Nephron (organoid): ENCODE data around the gene FAM83D.

ENCODE experiments used
- H3K27ac Mint-ChIP-seq, 3 experiments: 2 replicates each; pipeline ENCODE4 v1.8.0; 2020; ENCODE audit warnings: mixed read lengths in 3 of 3, mild to moderate bottlenecking in 2 of 3, moderate library complexity in 1 of 3
- H3K27me3 Mint-ChIP-seq: 2 replicates; pipeline ENCODE4 v1.8.0; 2021; ENCODE audit warnings: low read depth, mild to moderate bottlenecking, moderate library complexity, mixed read lengths
- H3K36me3 Mint-ChIP-seq: 2 replicates; pipeline ENCODE4 v1.8.0; 2020; ENCODE audit warnings: low read depth, mixed read lengths
- H3K4me1 Mint-ChIP-seq: 2 replicates; pipeline ENCODE4 v1.8.0; 2020; ENCODE audit warnings: mixed read lengths
- H3K4me3 Mint-ChIP-seq, 3 experiments: 2 replicates each; pipeline ENCODE4 v1.8.0; 2020; ENCODE audit warnings: mild to moderate bottlenecking in 3 of 3, mixed read lengths in 3 of 3, moderate library complexity in 2 of 3
- H3K9me3 Mint-ChIP-seq: 2 replicates; pipeline ENCODE4 v1.8.0; 2020; ENCODE audit warnings: mixed read lengths
- CTCF ChIP-seq, 3 experiments: fragments of 200-600 bp; sonication (generic); IDR thresholded peaks; one replicate each; pipeline ENCODE4 v1.5.0; 2021; ENCODE audit warnings: antibody characterized with exemption in 3 of 3; ENCODE audit not compliant: unreplicated experiment in 3 of 3

Gene FAM83D

GRCh38 chr20:38940644-38941043, 14.4 kb downstream of the FAM83D start:
- Mint-ChIP-seq H3K4me1 (no peaks in the 10 kb centered on the region), H3K4me3 (no peak overlapping the region), H3K36me3 (peaks cover 36% of the 10 kb centered on the region), H3K9me3 (no peaks in the 10 kb centered on the region), H3K27me3 (no peaks in the 10 kb centered on the region), H3K27ac (no peak overlapping the region)
- TF ChIP-seq CTCF (IDR thresholded peaks at IDR 0.05; ENCODE audit: unreplicated experiment in 3 of 3), result no peak

DNA sequence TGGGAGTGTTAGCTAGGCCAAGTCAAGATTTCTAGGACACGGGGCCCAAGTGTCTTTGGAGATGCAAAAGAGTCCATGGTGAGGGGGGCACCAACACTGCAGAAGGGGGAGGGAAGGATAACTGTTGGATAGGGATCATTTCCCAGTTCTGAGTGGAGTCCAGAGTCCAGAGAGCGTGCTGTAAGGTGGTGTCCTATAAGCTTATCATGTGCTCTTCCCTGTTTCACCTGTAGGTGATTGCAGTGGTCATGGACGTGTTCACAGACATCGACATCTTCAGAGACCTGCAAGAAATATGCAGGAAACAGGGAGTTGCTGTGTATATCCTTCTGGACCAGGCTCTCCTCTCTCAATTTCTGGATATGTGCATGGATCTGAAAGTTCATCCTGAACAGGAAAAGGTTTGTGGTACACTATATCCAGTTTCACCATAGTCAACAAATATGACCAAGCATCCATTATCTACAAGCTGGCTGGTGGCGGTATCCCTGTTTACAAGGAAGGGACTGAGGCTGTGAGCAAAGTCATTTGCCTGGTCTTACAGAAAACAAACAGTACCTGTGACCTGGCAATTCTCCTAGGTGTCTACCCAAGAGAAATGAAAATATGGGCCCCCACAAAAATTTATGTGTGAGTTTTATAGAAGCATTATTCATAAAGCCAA, 15.6 kb downstream of the FAM83D start:
- Mint-ChIP-seq H3K27ac (no peak overlapping the region), H3K27me3 (no peaks in the 10 kb centered on the region), H3K4me3 (no peak overlapping the region), H3K9me3 (no peaks in the 10 kb centered on the region), H3K4me1 (no peaks in the 10 kb centered on the region), H3K36me3 (peaks cover 43% of the 10 kb centered on the region)
- TF ChIP-seq CTCF (IDR thresholded peaks at IDR 0.05; ENCODE audit: unreplicated experiment in 3 of 3), result no peak

DNA sequence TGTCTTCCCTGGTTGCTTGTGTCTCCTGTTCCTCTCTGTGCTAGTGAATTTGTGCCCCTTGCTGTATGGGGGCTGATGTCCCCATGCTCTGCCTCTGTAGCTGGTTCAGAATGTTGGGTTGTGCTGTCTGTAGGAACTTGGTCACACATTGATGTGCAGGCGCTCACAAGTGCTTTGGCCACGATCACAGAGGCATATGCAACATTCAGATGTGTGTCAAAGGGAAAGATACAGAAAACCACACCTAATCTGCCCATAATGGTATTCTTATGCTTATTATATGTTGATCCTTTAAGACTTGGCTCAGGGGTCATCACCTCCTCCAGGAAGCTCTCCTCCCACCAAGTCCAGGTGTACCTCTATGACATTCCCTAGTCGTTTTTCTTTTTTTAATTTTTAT, 18.8 kb downstream of the FAM83D start:
- Mint-ChIP-seq H3K36me3 (peaks cover 55% of the 10 kb centered on the region), H3K4me1 (no peaks in the 10 kb centered on the region), H3K9me3 (no peaks in the 10 kb centered on the region), H3K27me3 (no peaks in the 10 kb centered on the region), H3K4me3 (no peak overlapping the region), H3K27ac (no peak overlapping the region)
- no peak for TF ChIP-seq CTCF (IDR thresholded peaks at IDR 0.05; ENCODE audit: unreplicated experiment in 3 of 3)

DNA sequence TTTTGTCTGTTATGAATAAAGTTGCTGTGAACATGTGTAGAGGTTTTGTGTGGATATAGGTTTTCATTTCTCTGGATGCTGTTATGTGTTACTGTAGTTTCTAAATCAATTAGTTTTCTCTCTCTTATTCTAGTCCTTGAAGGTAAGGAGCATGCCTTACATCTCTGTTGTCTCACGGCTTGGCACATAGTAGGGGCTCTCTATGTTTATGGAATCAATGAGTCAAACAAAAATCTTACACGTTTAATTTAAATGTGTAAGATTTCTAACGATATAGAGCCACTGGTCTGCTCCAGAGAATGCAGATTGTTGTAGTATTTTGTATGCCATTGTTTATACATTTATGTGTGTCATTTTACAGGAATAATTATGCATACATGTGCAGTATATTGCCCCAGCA, 20.6 kb downstream of the FAM83D start:
- H3K27me3 Mint-ChIP-seq, result no peaks in the 10 kb centered on the region
- H3K9me3 Mint-ChIP-seq, result no peaks in the 10 kb centered on the region
- TF ChIP-seq CTCF (IDR thresholded peaks at IDR 0.05; ENCODE audit: unreplicated experiment in 3 of 3), result no peak
- H3K27ac Mint-ChIP-seq, result no peak overlapping the region
- no peak overlapping the region for H3K4me3 Mint-ChIP-seq
- H3K36me3 Mint-ChIP-seq, result peaks cover 60% of the 10 kb centered on the region
- no peaks in the 10 kb centered on the region for H3K4me1 Mint-ChIP-seq

DNA sequence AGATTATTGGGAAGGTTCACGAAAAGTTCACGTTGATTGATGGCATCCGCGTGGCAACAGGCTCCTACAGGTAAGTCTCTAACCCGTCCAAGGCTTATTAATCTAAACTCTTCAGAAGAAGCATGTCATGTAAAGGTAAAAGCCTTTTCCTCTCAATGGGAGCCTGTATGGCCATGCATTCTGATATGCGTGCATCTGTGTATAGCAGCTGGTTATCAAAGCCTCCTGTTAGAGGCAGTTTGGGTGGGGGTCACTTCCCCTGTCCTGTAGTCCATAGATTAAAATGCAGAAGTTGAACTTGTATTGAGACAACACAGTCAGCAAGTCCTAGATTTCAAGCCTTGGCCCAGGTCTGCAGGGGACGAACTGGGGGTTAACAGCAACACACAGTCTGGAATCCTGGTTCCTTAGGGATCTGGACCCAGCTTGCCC, 21.7 kb downstream of the FAM83D start:
- H3K4me1 Mint-ChIP-seq, result no peaks in the 10 kb centered on the region

More for the DNA sequence above, 21.7 kb downstream of the FAM83D start:
- no peak for TF ChIP-seq CTCF (IDR thresholded peaks at IDR 0.05; ENCODE audit: unreplicated experiment in 3 of 3)
- H3K36me3 Mint-ChIP-seq, result peaks cover 58% of the 10 kb centered on the region
- no peaks in the 10 kb centered on the region for H3K27me3 Mint-ChIP-seq
- no peak overlapping the region for H3K4me3 Mint-ChIP-seq
- no peaks in the 10 kb centered on the region for H3K9me3 Mint-ChIP-seq
- no peak overlapping the region for H3K27ac Mint-ChIP-seq
